OCI-LY7 (cell line): ENCODE measurements around the gene SARDH. TPM values are rescaled to one million over a fixed set of nuclear protein-coding genes. Genes with fewer than 3 reads are reported as not detected.

Experiments used
- BruUV-seq: library from RNA; stranded (reverse); fragments of 400-500 nt; replicated peaks from 2 replicates; lab custom pipeline; 2021; lab: Mats Ljungman, UMichigan
- CTCF ChIA-PET: fragments of 300-600 bp; sonication (Branson Sonifier 250); formaldehyde crosslinking; loops from one replicate; lab custom pipeline; 2022; ENCODE audit warnings: antibody characterized with exemption; ENCODE audit not compliant: unreplicated experiment; lab: Charles Lee
- POLR2A ChIA-PET: fragments of 300-600 bp; sonication (Branson Sonifier 250); formaldehyde crosslinking; loops from one replicate; lab custom pipeline; 2022; ENCODE audit warnings: antibody characterized with exemption; lab: Charles Lee
- DNase-seq: peaks from one replicate; pipeline ENCODE4 v3.0.0-alpha.2; 2015; ENCODE audit warnings: low spot score
- H2AFZ ChIP-seq: fragments of 200-600 bp; sonication (generic), shearing (Covaris generic); 2 replicates; pipeline ENCODE4 v1.6.1; 2014; ENCODE audit warnings: mild to moderate bottlenecking, antibody characterized with exemption, low read length, moderate library complexity
- H3K27ac ChIP-seq: fragments of 200-600 bp; sonication (generic); 2 replicates; pipeline ENCODE4 v1.5.1; 2014; ENCODE audit warnings: mixed run types, low read depth, mild to moderate bottlenecking, moderate library complexity, low read length, inconsistent platforms; ENCODE audit not compliant: poor library complexity, severe bottlenecking
- H3K36me3 ChIP-seq: fragments of 200-600 bp; sonication (generic); 2 replicates; pipeline ENCODE4 v1.6.1; 2014; ENCODE audit warnings: mild to moderate bottlenecking, antibody characterized with exemption, low read length, moderate library complexity, mixed read lengths; ENCODE audit not compliant: insufficient read depth
- H3K4me1 ChIP-seq: fragments of 200-600 bp; sonication (generic); 2 replicates; pipeline ENCODE4 v1.5.1; 2014; ENCODE audit warnings: mild to moderate bottlenecking, low read length; ENCODE audit not compliant: insufficient read depth, poor library complexity, severe bottlenecking
- H3K4me2 ChIP-seq: fragments of 200-600 bp; sonication (generic); 2 replicates; pipeline ENCODE4 v1.6.1; 2014; ENCODE audit warnings: mild to moderate bottlenecking, low read length
- H3K4me3 ChIP-seq: fragments of 200-600 bp; sonication (generic); 2 replicates; pipeline ENCODE4 v1.5.1; 2014; ENCODE audit warnings: mild to moderate bottlenecking, low read depth, low read length; ENCODE audit not compliant: poor library complexity, severe bottlenecking
- H3K79me2 ChIP-seq: fragments of 200-600 bp; sonication (generic); 2 replicates; pipeline ENCODE4 v1.6.1; 2016; ENCODE audit warnings: low read depth, mild to moderate bottlenecking, low read length, moderate library complexity, mixed read lengths; ENCODE audit not compliant: insufficient read depth
- H3K9me2 ChIP-seq: fragments of 200-600 bp; sonication (generic); 2 replicates; pipeline ENCODE4 v1.6.1; 2016; ENCODE audit warnings: mild to moderate bottlenecking, low read length, mixed read lengths; ENCODE audit not compliant: insufficient read depth
- H3K9me3 ChIP-seq: fragments of 200-600 bp; sonication (generic); 2 replicates; pipeline ENCODE4 v1.6.1; 2014; ENCODE audit warnings: mild to moderate bottlenecking, mixed run types, low read length, mixed read lengths
- H4K20me1 ChIP-seq: fragments of 200-600 bp; sonication (generic); 2 replicates; pipeline ENCODE4 v1.6.1; 2014; ENCODE audit warnings: mild to moderate bottlenecking, antibody characterized with exemption, low read length, moderate library complexity, mixed read lengths; ENCODE audit not compliant: insufficient read depth
- CTCF ChIP-seq: fragments of 200-600 bp; sonication (generic); conservative IDR thresholded peaks from 2 replicates; pipeline ENCODE4 v1.5.1; 2014; ENCODE audit warnings: mild to moderate bottlenecking, antibody characterized with exemption, low read length, moderate library complexity, mixed read lengths
- EZH2phosphoT487 ChIP-seq: fragments of 200-600 bp; sonication (generic); IDR thresholded peaks from 2 replicates; pipeline ENCODE4 v1.6.1; 2018; ENCODE audit warnings: low read depth, borderline replicate concordance, mild to moderate bottlenecking, mixed run types, antibody characterized with exemption, low read length, moderate library complexity, mixed read lengths
- intact Hi-C: fragments of 100-400 bp; cut with micrococcal nuclease; formaldehyde crosslinking; loops from one replicate; pipeline ENCODE4 v1.10.0; 2022; ENCODE audit not compliant: unreplicated experiment
- total RNA-seq, 2 experiments: library from RNA; depleted of rRNA in 1 of 2; stranded (reverse); fragments of >200 nt in 1 of 2; shearing (Covaris generic) in 1 of 2; gene quantifications; 2 replicates each; pipeline ENCODE4 v1.2.3, GENCODE V29; 2014 to 2022

The SARDH gene
- total RNA-seq, 2 experiments from 2014 or later = 42.8 to 60.8 TPM

DNA sequence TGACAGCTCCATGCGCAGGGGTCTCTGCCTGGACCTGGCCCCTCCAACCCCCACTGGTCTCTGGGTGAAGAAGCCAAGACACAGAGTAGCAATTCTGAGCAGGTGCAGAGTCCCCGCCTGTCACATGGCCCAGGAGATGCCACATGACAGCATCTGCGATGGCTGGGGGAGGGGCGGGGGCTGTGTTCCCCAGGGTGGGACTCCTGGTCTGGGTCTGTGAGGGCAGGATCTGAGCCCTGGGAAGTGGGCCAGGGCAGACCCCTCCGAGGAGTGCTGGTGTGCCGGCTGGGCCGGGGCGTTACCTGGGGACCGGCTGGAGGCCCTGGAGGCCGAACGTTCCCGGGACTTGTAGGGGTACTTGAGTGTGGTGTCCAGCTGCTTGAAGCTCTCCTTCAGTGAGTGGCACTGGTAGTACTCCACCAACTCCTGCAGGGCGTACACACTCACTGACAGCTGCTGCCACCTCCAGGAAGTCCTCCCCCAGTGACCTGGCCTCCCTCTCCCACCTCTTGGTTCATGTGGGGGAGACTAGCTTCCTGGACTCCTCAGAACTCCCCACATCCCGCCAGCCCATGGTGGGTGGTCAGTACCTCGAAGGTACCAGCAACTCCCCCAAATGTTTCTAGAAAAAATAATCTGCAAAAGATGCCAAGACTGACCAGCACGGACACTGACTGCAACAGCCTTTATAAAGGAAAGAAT is 32.1 kb upstream of the SARDH start:
- Histone ChIP-seq H3K9me3 (peaks cover 19% of the 10 kb centered on the region; the same call in 1 of the 2 replicates), H3K36me3 (peaks cover 42% of the 10 kb centered on the region), H3K4me2 (no peak overlapping the region), H3K9me2 (no peaks in the 10 kb centered on the region), H3K27ac (no peak overlapping the region), H4K20me1 (no peaks in the 10 kb centered on the region), H3K4me1 (no peaks in the 10 kb centered on the region), H2AFZ (no peak overlapping the region), H3K4me3 (no peak overlapping the region), H3K79me2 (no peaks in the 10 kb centered on the region)
- POLR2A ChIA-PET = no interaction called here
- intact Hi-C loops = no loop called here
- CTCF ChIA-PET = no interaction called here
- no peak for DNase-seq
- BruUV-seq = no TSS peak
- TF ChIP-seq CTCF (no peak), EZH2phosphoT487 (no peak)

DNA sequence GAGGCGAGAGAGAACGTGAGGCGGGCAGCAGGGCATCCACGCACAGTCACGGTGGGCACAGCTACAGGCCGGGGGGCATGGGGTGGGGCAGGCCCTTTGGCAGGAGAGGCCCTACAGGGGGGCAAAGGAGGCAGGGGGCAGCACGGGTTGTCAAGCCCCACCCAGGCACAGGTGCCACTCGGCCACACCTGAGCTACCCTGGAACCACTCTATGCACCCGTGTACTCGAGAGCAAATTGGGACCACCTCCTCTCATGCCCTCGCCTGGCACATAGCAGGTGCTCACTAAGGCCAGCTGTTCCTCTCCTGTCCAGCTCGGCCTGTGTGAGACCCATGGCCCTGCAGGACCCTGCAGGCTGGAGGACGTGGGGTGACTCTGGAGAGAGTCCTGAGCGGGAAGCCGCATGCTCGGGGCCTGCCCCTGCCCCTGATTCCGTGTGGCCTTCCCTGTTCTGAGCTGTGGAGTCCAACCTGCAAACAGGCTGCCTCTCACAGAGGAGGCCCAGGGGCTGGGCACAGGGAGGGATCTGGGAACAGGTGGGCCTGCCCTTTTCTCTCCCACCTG is 31.4 kb upstream of the SARDH start:
- intact Hi-C loops = no loop called here
- POLR2A ChIA-PET = no interaction called here
- CTCF ChIA-PET = no interaction called here

More for the DNA sequence above, 31.4 kb upstream of the SARDH start:
- Histone ChIP-seq H3K4me3 (no peak overlapping the region), H3K36me3 (peaks cover 42% of the 10 kb centered on the region), H4K20me1 (no peaks in the 10 kb centered on the region), H3K79me2 (no peaks in the 10 kb centered on the region), H3K4me2 (no peak overlapping the region), H3K9me2 (no peaks in the 10 kb centered on the region), H2AFZ (no peak overlapping the region), H3K4me1 (no peaks in the 10 kb centered on the region), H3K27ac (no peak overlapping the region), H3K9me3 (peaks cover 18% of the 10 kb centered on the region; the same call in 1 of the 2 replicates)
- no peak for TF ChIP-seq CTCF
- TF ChIP-seq EZH2phosphoT487 = no peak
- BruUV-seq = no TSS peak
- no peak for DNase-seq
